T-cell (primary cell): ENCODE measurements around the gene GABPB2. TPM values are rescaled to one million over a fixed set of nuclear protein-coding genes. Genes with fewer than 3 reads are reported as not detected.
A peak's percentile ranks its signal among the peaks of the same experiment; 100 is the strongest.

Experiments
- ATAC-seq, 4 experiments: fragments of 200-7000 bp in 3 of 4; fragments of 150-1000 bp in 1 of 4; cut with Tn5 transposase; replicated peaks in 1 of 4; 1 replicate in 3 of 4; 2 replicates in 1 of 4; pipeline ENCODE4 v1.10.0; 2021; ENCODE audit warnings: moderate library complexity in 3 of 4, mild to moderate bottlenecking in 2 of 4, moderate number of reproducible peaks in 1 of 4
- CTCF ChIA-PET, 2 donors: fragments of 300-600 bp; sonication (Branson Sonifier 250); formaldehyde crosslinking; loops; one replicate each; lab custom pipeline; 2022; ENCODE audit warnings: antibody characterized with exemption in 2 of 2; lab: Charles Lee
- POLR2A ChIA-PET, 2 donors: fragments of 300-600 bp; sonication (Branson Sonifier 250); formaldehyde crosslinking; loops; one replicate each; lab custom pipeline; 2022; ENCODE audit warnings: antibody characterized with exemption in 2 of 2; lab: Charles Lee
- DNase-seq, 35 experiments: peaks; one replicate each; pipeline versions ENCODE4 v3.0.0 to v3.0.0-alpha.2; 2013 to 2023
- H3K27ac ChIP-seq: one replicate; pipeline ENCODE4 v1.5.1; 2013; ENCODE audit warnings: low read length
- H3K27me3 ChIP-seq, 2 experiments: replicated peaks in 1 of 2; 1 replicate in 1 of 2; 2 replicates in 1 of 2; pipeline versions ENCODE4 v1.6.1 to v1.7.0; 2013; ENCODE audit warnings: low read length in 1 of 2, mixed read lengths in 1 of 2; ENCODE audit not compliant: control insufficient read depth in 2 of 2, insufficient read depth in 2 of 2; ENCODE audit errors: extremely low read depth in 1 of 2
- H3K36me3 ChIP-seq, 2 donors: 1 replicate in 1 of 2; 2 replicates in 1 of 2; pipeline versions ENCODE4 v1.6.1 to v1.7.0; 2013; ENCODE audit warnings: low read length in 1 of 2; ENCODE audit not compliant: control insufficient read depth in 2 of 2, insufficient read depth in 1 of 2; ENCODE audit errors: extremely low read depth in 1 of 2
- H3K4me1 ChIP-seq, 2 experiments: 1 replicate in 1 of 2; 2 replicates in 1 of 2; pipeline versions ENCODE4 v1.6.1 to v1.7.0; 2013; ENCODE audit warnings: low read length in 2 of 2, mixed read lengths in 1 of 2; ENCODE audit not compliant: insufficient read depth in 2 of 2, control insufficient read depth in 1 of 2; ENCODE audit errors: extremely low read depth in 1 of 2
- H3K4me3 ChIP-seq, 2 donors: 1 replicate in 1 of 2; 2 replicates in 1 of 2; pipeline versions ENCODE4 v1.5.1 to v1.7.0; 2013; ENCODE audit warnings: mild to moderate bottlenecking in 2 of 2, low read length in 1 of 2, moderate library complexity in 1 of 2; ENCODE audit not compliant: control insufficient read depth in 1 of 2; ENCODE audit errors: extremely low read depth in 1 of 2
- H3K9me3 ChIP-seq: 2 replicates; pipeline ENCODE4 v1.7.0; 2013
- H3K27ac Mint-ChIP-seq, 2 donors: one replicate each; pipeline ENCODE4 v1.8.0; 2020 to 2021; ENCODE audit warnings: mild to moderate bottlenecking in 2 of 2, mixed read lengths in 2 of 2
- H3K27me3 Mint-ChIP-seq, 2 donors: one replicate each; pipeline ENCODE4 v1.8.0; 2021 to 2022; ENCODE audit warnings: mixed read lengths in 2 of 2
- H3K36me3 Mint-ChIP-seq: one replicate; pipeline ENCODE4 v1.8.0; 2021; ENCODE audit warnings: mixed read lengths
- H3K4me1 Mint-ChIP-seq, 3 donors: one replicate each; pipeline ENCODE4 v1.8.0; 2020 to 2022; ENCODE audit warnings: mixed read lengths in 3 of 3, mild to moderate bottlenecking in 1 of 3
- H3K4me3 Mint-ChIP-seq, 3 donors: one replicate each; pipeline ENCODE4 v1.8.0; 2020 to 2022; ENCODE audit warnings: mild to moderate bottlenecking in 3 of 3, mixed read lengths in 3 of 3, moderate library complexity in 3 of 3
- H3K9me3 Mint-ChIP-seq, 3 donors: one replicate each; pipeline ENCODE4 v1.8.0; 2020 to 2022; ENCODE audit warnings: mixed read lengths in 3 of 3
- WGBS: methylation state at CpG from one replicate; pipeline ENCODE4 v1.1.5; 2013; ENCODE audit warnings: missing lambda C conversion rate; ENCODE audit not compliant: insufficient coverage; 5-methylcytosine and 5-hydroxymethylcytosine counted together
- total RNA-seq, 35 experiments: library from RNA in 6 of 35; stranded (reverse) in 6 of 35; fragments of 120-200 nt in 1 of 35; gene quantifications; one replicate each; pipeline versions ENCODE4 v1.2.1 to v1.2.4 and lab custom pipeline; 2013 to 2026

Gene GABPB2
- total RNA-seq, 5 donors from 2014 or later (not counting 1 experiment from before 2014, with no cell fraction given): 29.6 to 41.3 (median 32.5) TPM

- Mint-ChIP-seq H3K9me3 (no peaks in the 10 kb centered on the region), H3K27me3 (no peaks in the 10 kb centered on the region), H3K4me3 (peak overlapping the region; percentile 21 to 95 (median 31)), H3K36me3 (no peaks in the 10 kb centered on the region), H3K27ac (no peak overlapping the region), H3K4me1 (peaks cover 14 to 17% (median 16%) of the 10 kb centered on the region in 3 donors)
- H3K4me1 ChIP-seq: peaks cover 0 to 23% of the 10 kb centered on the region in 2 experiments
- 92% methylated on average over 4 of the region's 7 CpGs for WGBS
- H3K4me3 ChIP-seq: no peak overlapping the region
- peaks cover 0 to 11% of the 10 kb centered on the region in 2 experiments for H3K27me3 ChIP-seq
- no peak for DNase-seq
- no peak overlapping the region for H3K27ac ChIP-seq
- no peak for ATAC-seq
- no peaks in the 10 kb centered on the region for H3K36me3 ChIP-seq
- ChIA-PET CTCF (interaction anchor here in 1 of 2 donors (0.7 kb wide), 1 partner anchor 45 kb away, joined by 3 read pairs; no protein-coding TSS in a partner anchor), POLR2A (no interaction called here)
- H3K9me3 ChIP-seq: no peaks in the 10 kb centered on the region
Measured at GRCh38 chr1:151144474-151145303, 74.1 kb downstream of the GABPB2 start.

- POLR2A ChIA-PET: no interaction called here
- DNase-seq (peak in 6 of 35 experiments; percentile 12 to 47 (median 28)), ATAC-seq (peak in 2 of 4 experiments; percentile 8 to 27)
- Mint-ChIP-seq H3K36me3 (no peaks in the 10 kb centered on the region), H3K27ac (no peak overlapping the region), H3K4me1 (peaks cover 14 to 17% (median 16%) of the 10 kb centered on the region in 3 donors), H3K4me3 (peak overlapping the region; percentile 86 to 95 (median 94)), H3K27me3 (no peaks in the 10 kb centered on the region), H3K9me3 (no peaks in the 10 kb centered on the region)
- peak overlapping the region; percentile 75 to 80 for H3K4me3 ChIP-seq
- peaks cover 0 to 23% of the 10 kb centered on the region in 2 experiments for H3K4me1 ChIP-seq
- no peaks in the 10 kb centered on the region for H3K9me3 ChIP-seq
- no peak overlapping the region for H3K27ac ChIP-seq
- CTCF ChIA-PET: interaction anchor here in 1 of 2 donors (0.7 to 1.5 kb wide), 2 partner anchors 11 to 46 kb away, joined by 3 read pairs; partner anchors contain the start of gene TNFAIP8L2
- peaks cover 0 to 11% of the 10 kb centered on the region in 2 experiments for H3K27me3 ChIP-seq
- 44% methylated on average over 38 of the region's 43 CpGs for WGBS
- no peaks in the 10 kb centered on the region for H3K36me3 ChIP-seq
Measured at GRCh38 chr1:151145304-151146071, 74.9 kb downstream of the GABPB2 start.

GRCh38 chr1:151146072-151146411 is 75.5 kb downstream of the GABPB2 start:
- H3K36me3 Mint-ChIP-seq: no peaks in the 10 kb centered on the region
- no peaks in the 10 kb centered on the region for H3K27me3 Mint-ChIP-seq
- H3K27me3 ChIP-seq: peaks cover 0 to 11% of the 10 kb centered on the region in 2 experiments
- peaks cover 0 to 23% of the 10 kb centered on the region in 2 experiments for H3K4me1 ChIP-seq
- DNase-seq (no peak), ATAC-seq (peak in 3 of 4 experiments; percentile 0 to 8 (median 6))
- no peak overlapping the region for H3K27ac Mint-ChIP-seq
- ChIA-PET POLR2A (no interaction called here), CTCF (interaction anchor here in 1 of 2 donors (1.5 kb wide), 1 partner anchor 11 kb away, joined by 3 read pairs; the partner anchor contains the start of gene TNFAIP8L2)
- WGBS: 5% methylated on average over 26 of the region's 26 CpGs
- peak overlapping the region; percentile 75 to 80 for H3K4me3 ChIP-seq
- no peaks in the 10 kb centered on the region for H3K9me3 ChIP-seq
- peaks cover 14 to 17% (median 16%) of the 10 kb centered on the region in 3 donors for H3K4me1 Mint-ChIP-seq
- no peaks in the 10 kb centered on the region for H3K9me3 Mint-ChIP-seq
- no peaks in the 10 kb centered on the region for H3K36me3 ChIP-seq
- peak overlapping the region; percentile 86 to 95 (median 94) for H3K4me3 Mint-ChIP-seq
- H3K27ac ChIP-seq: no peak overlapping the region

- Histone ChIP-seq H3K27ac (no peak within 1 kb of the TSS), H3K4me3 (peak within 1 kb of the TSS; percentile 75 to 80), H3K36me3 (no peaks in the 10 kb centered on the region), H3K4me1 (peaks cover 0 to 23% of the 10 kb centered on the region in 2 experiments), H3K9me3 (no peaks in the 10 kb centered on the region), H3K27me3 (peaks cover 0 to 11% of the 10 kb centered on the region in 2 experiments)
- no peaks in the 10 kb centered on the region for H3K9me3 Mint-ChIP-seq
- WGBS: under 1% methylated on average over 54 of the region's 61 CpGs
- H3K4me1 Mint-ChIP-seq: peaks cover 14 to 17% (median 16%) of the 10 kb centered on the region in 3 donors
- ChIA-PET CTCF (interaction anchor here in 1 of 2 donors (0.7 to 1.9 kb wide), 3 partner anchors 10 to 49 kb away, joined by 3 to 5 read pairs (median 4); partner anchors contain the start of gene TNFAIP8L2), POLR2A (interaction anchor here in 1 of 2 donors (0.6 kb wide), 1 partner anchor 567 kb away, joined by 3 read pairs; the partner anchor contains the start of gene MCL1)
- ATAC-seq: peak; percentile 99 to 100 (median 99)
- H3K36me3 Mint-ChIP-seq: no peaks in the 10 kb centered on the region
- peak; percentile 64 to 89 (median 80) for DNase-seq
- no peaks in the 10 kb centered on the region for H3K27me3 Mint-ChIP-seq
- H3K4me3 Mint-ChIP-seq: peak within 1 kb of the TSS; percentile 86 to 95 (median 94)
- peak within 1 kb of the TSS; percentile 81 to 91 for H3K27ac Mint-ChIP-seq
Measured at GRCh38 chr1:151146412-151147131, 76.0 kb downstream of the GABPB2 start, which contains the start of gene SEMA6C. SEMA6C (minus strand) TSS chr1:151146631; CDS start chr1:151142621, 4,010 bp downstream.

- Histone ChIP-seq H3K9me3 (no peaks in the 10 kb centered on the region), H3K4me3 (peak overlapping the region; percentile 75 to 80), H3K36me3 (no peaks in the 10 kb centered on the region), H3K27ac (no peak overlapping the region), H3K27me3 (peaks cover 0 to 11% of the 10 kb centered on the region in 2 experiments), H3K4me1 (peaks cover 0 to 23% of the 10 kb centered on the region in 2 experiments)
- peak in 2 of 4 experiments; percentile 1 to 3 for ATAC-seq
- Mint-ChIP-seq H3K36me3 (no peaks in the 10 kb centered on the region), H3K4me1 (peaks cover 14 to 17% (median 16%) of the 10 kb centered on the region in 3 donors), H3K27ac (peak overlapping the region; percentile 81 to 91), H3K9me3 (no peaks in the 10 kb centered on the region), H3K4me3 (peak overlapping the region; percentile 86 to 95 (median 94)), H3K27me3 (no peaks in the 10 kb centered on the region)
- ChIA-PET CTCF (interaction anchor here in 1 of 2 donors (0.7 to 1.9 kb wide), 3 partner anchors 10 to 49 kb away, joined by 3 to 5 read pairs (median 4); partner anchors contain the start of gene TNFAIP8L2), POLR2A (interaction anchor here in 1 of 2 donors (0.6 kb wide), 1 partner anchor 568 kb away, joined by 3 read pairs; the partner anchor contains the start of gene MCL1)
- 0% methylated on average over 1 of the region's 7 CpGs for WGBS
- no peak for DNase-seq
Measured at GRCh38 chr1:151147132-151147503, 76.6 kb downstream of the GABPB2 start.
